B cell (primary cell): ENCODE measurements around the gene ALDH9A1. TPM values are rescaled to one million over a fixed set of nuclear protein-coding genes. Genes with fewer than 3 reads are reported as not detected.
A peak's percentile ranks its signal among the peaks of the same experiment; 100 is the strongest.

ENCODE experiments used
- ATAC-seq: fragments of 200-7000 bp; cut with Tn5 transposase; one replicate; pipeline ENCODE4 v1.10.0; 2021; ENCODE audit warnings: low read depth, mild to moderate bottlenecking, moderate number of reproducible peaks, moderate library complexity
- CTCF ChIA-PET: fragments of 350-600 bp; sonication (Branson Sonifier 250); formaldehyde crosslinking; loops from one replicate; lab custom pipeline; 2021; ENCODE audit warnings: antibody characterized with exemption, inconsistent platforms; lab: Charles Lee
- POLR2A ChIA-PET: fragments of 350-600 bp; sonication (Branson Sonifier 250); formaldehyde crosslinking; loops from one replicate; lab custom pipeline; 2021; ENCODE audit warnings: antibody characterized with exemption; lab: Charles Lee
- DNase-seq: peaks from one replicate; pipeline ENCODE4 v3.0.0; 2013
- H2AFZ ChIP-seq: 2 replicates; pipeline ENCODE4 v1.6.1; 2012; ENCODE audit warnings: mild to moderate bottlenecking, low read depth, low read length; ENCODE audit not compliant: insufficient read depth, poor library complexity, severe bottlenecking
- H3K27ac ChIP-seq, 2 donors: 1 replicate in 1 of 2; 2 replicates in 1 of 2; pipeline ENCODE4 v1.5.1; 2012 to 2013; ENCODE audit warnings: low read length in 2 of 2, mild to moderate bottlenecking in 2 of 2, moderate library complexity in 1 of 2
- H3K27me3 ChIP-seq, 4 experiments: fragments of 200-600 bp in 1 of 4; sonication (generic) in 1 of 4; replicated peaks in 1 of 4; 1 replicate in 2 of 4; 2 replicates in 2 of 4; pipeline versions ENCODE4 v1.6.1 to v1.7.0; 2013 to 2016; ENCODE audit warnings: low read length in 3 of 4, mild to moderate bottlenecking in 2 of 4, mixed read lengths in 1 of 4, moderate library complexity in 1 of 4; ENCODE audit not compliant: insufficient read depth in 4 of 4, control insufficient read depth in 3 of 4; ENCODE audit errors: control extremely low read depth in 1 of 4
- H3K36me3 ChIP-seq, 2 experiments: replicated peaks in 1 of 2; 1 replicate in 1 of 2; 2 replicates in 1 of 2; pipeline versions ENCODE4 v1.6.1 to v1.7.1; 2013; ENCODE audit warnings: low read length in 1 of 2; ENCODE audit not compliant: insufficient read depth in 2 of 2, control insufficient read depth in 1 of 2; ENCODE audit errors: control extremely low read depth in 1 of 2, extremely low read depth in 1 of 2
- H3K4me1 ChIP-seq, 2 donors: fragments of 200-600 bp in 1 of 2; sonication (generic) in 1 of 2; 1 replicate in 1 of 2; 2 replicates in 1 of 2; pipeline versions ENCODE4 v1.5.1 to v1.6.1; 2013 to 2017; ENCODE audit warnings: low read length in 2 of 2; ENCODE audit not compliant: control insufficient read depth in 2 of 2, insufficient read depth in 2 of 2
- H3K4me2 ChIP-seq: replicated peaks from 2 replicates; pipeline ENCODE3; 2012; ENCODE audit warnings: mild to moderate bottlenecking, low read depth, low read length; ENCODE audit not compliant: poor library complexity, severe bottlenecking
- H3K4me3 ChIP-seq, 5 experiments: fragments of 200-600 bp in 1 of 5; sonication (generic) in 1 of 5; 1 replicate in 3 of 5; 2 replicates in 2 of 5; pipeline versions ENCODE4 v1.5.1 to v1.7.0; 2011 to 2016; ENCODE audit warnings: low read length in 4 of 5, mild to moderate bottlenecking in 4 of 5, low read depth in 2 of 5, control low read depth in 1 of 5, moderate library complexity in 1 of 5; ENCODE audit not compliant: insufficient read depth in 1 of 5; ENCODE audit errors: control extremely low read depth in 1 of 5, extremely low read depth in 1 of 5
- H3K79me2 ChIP-seq: fragments of 200-600 bp; sonication (generic); one replicate; pipeline ENCODE4 v1.6.0; 2016; ENCODE audit warnings: low read length; ENCODE audit not compliant: control insufficient read depth, insufficient read depth
- H3K9ac ChIP-seq: fragments of 200-600 bp; sonication (generic); 2 replicates; pipeline ENCODE4 v1.6.1; 2017; ENCODE audit warnings: mild to moderate bottlenecking, low read length, moderate library complexity
- H3K9me3 ChIP-seq, 3 donors: one replicate each; pipeline versions ENCODE4 v1.6.1 to v1.7.1; 2013; ENCODE audit warnings: low read length in 2 of 3; ENCODE audit not compliant: control insufficient read depth in 2 of 3, insufficient read depth in 1 of 3; ENCODE audit errors: control extremely low read depth in 1 of 3
- H4K20me1 ChIP-seq: 2 replicates; pipeline ENCODE4 v1.6.0; 2012; ENCODE audit warnings: mild to moderate bottlenecking, low read length; ENCODE audit not compliant: insufficient read depth, control insufficient read depth, poor library complexity, severe bottlenecking
- H3K27ac Mint-ChIP-seq: one replicate; pipeline ENCODE4 v1.8.0; 2021; ENCODE audit warnings: mixed read lengths
- H3K27me3 Mint-ChIP-seq: one replicate; pipeline ENCODE4 v1.8.0; 2021; ENCODE audit warnings: mixed read lengths
- H3K4me1 Mint-ChIP-seq: one replicate; pipeline ENCODE4 v1.8.0; 2021; ENCODE audit warnings: mixed read lengths
- H3K4me3 Mint-ChIP-seq: one replicate; pipeline ENCODE4 v1.8.0; 2021; ENCODE audit warnings: mixed read lengths
- H3K9me3 Mint-ChIP-seq: one replicate; pipeline ENCODE4 v1.8.0; 2022; ENCODE audit warnings: mixed read lengths; ENCODE audit not compliant: insufficient read depth
- EZH2 ChIP-seq: IDR thresholded peaks from 2 replicates; pipeline ENCODE4 v1.6.1; 2012; ENCODE audit warnings: borderline replicate concordance, low read depth, mild to moderate bottlenecking, moderate library complexity, low read length; ENCODE audit not compliant: insufficient read depth, poor library complexity, severe bottlenecking
- WGBS: methylation state at CpG from one replicate; pipeline ENCODE4 v1.1.5; 2013; ENCODE audit warnings: missing lambda C conversion rate; ENCODE audit not compliant: insufficient coverage; 5-methylcytosine and 5-hydroxymethylcytosine counted together
- intact Hi-C: fragments of 100-400 bp; cut with micrococcal nuclease; formaldehyde crosslinking; loops from one replicate; pipeline ENCODE4 v1.10.0; 2022
- polyA minus RNA-seq: library from RNA; depleted of rRNA, polyadenylated mRNA; stranded (reverse); fragments of >200 nt; gene quantifications from 2 replicates; pipeline ENCODE4 v1.2.3, GENCODE V29; 2012
- polyA plus RNA-seq: library from polyadenylated mRNA; depleted of rRNA; stranded (reverse); fragments of >200 nt; gene quantifications from 2 replicates; pipeline ENCODE4 v1.2.3, GENCODE V29; 2012
- total RNA-seq, 2 donors: library from RNA; stranded (reverse); fragments of 120-200 nt in 1 of 2; gene quantifications; 1 replicate in 1 of 2; 2 replicates in 1 of 2; pipeline versions ENCODE4 v1.2.3 to v1.2.4, GENCODE V29; 2013 to 2022
- TF ChIP-seq, protein P1 (sequence below): fragments of 200-600 bp; IDR thresholded peaks from one replicate; pipeline ENCODE4 v1.8.0; 2022; ENCODE audit warnings: antibody characterized with exemption, mild to moderate bottlenecking

Gene ALDH9A1
- total RNA-seq (37.5 and 37.9 TPM in 2 replicates), polyA plus RNA-seq (22.6 and 23.5 TPM in 2 replicates), polyA minus RNA-seq (22.2 and 27.5 TPM in 2 replicates)
- total RNA-seq (2013): 66.1 TPM

DNA sequence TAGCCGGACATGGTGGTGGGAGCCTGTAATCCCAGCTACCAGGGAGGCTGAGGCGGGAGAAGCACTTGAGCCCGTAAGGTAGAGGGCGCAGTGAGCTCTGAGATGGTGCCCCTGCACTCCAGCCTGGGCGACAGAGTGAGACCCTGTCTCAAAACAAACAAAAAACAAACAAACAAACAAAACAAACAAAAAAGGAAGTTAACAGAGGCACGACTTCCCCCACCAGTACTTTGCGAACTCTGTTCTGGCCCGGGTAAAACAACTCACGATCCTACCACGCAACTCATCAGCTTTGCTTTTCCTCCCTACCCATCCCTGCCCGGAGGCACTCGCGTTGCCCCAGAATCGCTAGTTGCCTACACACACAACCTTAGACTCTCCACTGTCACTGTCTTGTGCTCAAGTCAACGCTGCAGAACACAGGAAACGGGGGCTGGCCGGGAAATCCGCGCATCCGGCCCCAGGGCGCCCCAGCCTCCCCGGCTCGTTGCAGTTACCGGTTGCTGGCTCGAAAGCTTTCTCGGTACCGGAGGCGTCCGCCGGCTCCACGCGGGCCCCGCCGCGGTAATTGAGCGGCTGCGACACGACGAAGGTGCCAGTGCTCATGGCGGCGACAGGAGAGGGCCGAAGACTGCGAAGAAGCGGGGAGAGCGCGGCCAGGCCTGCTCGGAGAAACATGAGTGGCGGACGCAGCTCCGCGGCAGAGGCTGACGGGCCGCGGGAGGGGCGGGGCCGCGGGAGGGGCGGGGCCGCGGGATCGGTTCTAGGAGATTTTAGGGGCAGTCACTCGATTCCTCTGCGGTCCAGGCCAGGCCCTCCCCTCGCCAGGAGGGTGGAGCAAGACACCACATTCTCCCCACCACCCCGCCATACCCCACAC is at the start of gene ALDH9A1:
Gene ALDH9A1, minus strand, starts transcription at position 682 of the 880 bp plus-strand sequence. Its CDS starts 4 bp downstream, at position 678.
- POLR2A ChIA-PET: interaction anchor here (0.8 to 1.4 kb wide), 3 partner anchors 38 to 71 kb away, joined by 3 to 4 read pairs (median 3); partner anchors contain the start of gene MGST3
- Mint-ChIP-seq H3K27ac (peak within 1 kb of the TSS; percentile 91), H3K4me1 (peaks cover 25% of the 10 kb centered on the region), H3K9me3 (no peaks in the 10 kb centered on the region), H3K27me3 (peaks cover 3% of the 10 kb centered on the region), H3K4me3 (peak within 1 kb of the TSS; percentile 92)
- DNase-seq (peak; percentile 89), ATAC-seq (peak; percentile 89)
- no peak for TF ChIP-seq EZH2
- TF ChIP-seq, protein P1, sequence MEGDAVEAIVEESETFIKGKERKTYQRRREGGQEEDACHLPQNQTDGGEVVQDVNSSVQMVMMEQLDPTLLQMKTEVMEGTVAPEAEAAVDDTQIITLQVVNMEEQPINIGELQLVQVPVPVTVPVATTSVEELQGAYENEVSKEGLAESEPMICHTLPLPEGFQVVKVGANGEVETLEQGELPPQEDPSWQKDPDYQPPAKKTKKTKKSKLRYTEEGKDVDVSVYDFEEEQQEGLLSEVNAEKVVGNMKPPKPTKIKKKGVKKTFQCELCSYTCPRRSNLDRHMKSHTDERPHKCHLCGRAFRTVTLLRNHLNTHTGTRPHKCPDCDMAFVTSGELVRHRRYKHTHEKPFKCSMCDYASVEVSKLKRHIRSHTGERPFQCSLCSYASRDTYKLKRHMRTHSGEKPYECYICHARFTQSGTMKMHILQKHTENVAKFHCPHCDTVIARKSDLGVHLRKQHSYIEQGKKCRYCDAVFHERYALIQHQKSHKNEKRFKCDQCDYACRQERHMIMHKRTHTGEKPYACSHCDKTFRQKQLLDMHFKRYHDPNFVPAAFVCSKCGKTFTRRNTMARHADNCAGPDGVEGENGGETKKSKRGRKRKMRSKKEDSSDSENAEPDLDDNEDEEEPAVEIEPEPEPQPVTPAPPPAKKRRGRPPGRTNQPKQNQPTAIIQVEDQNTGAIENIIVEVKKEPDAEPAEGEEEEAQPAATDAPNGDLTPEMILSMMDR: peak; percentile 24
- Histone ChIP-seq H3K79me2 (peaks cover 55% of the 10 kb centered on the region), H4K20me1 (no peaks in the 10 kb centered on the region), H3K27me3 (peaks cover 0 to 4% (median 0%) of the 10 kb centered on the region in 4 experiments), H3K36me3 (peaks cover 0 to 3% of the 10 kb centered on the region in 2 experiments), H2AFZ (peak within 1 kb of the TSS; percentile 100), H3K4me1 (peaks cover 15 to 18% of the 10 kb centered on the region in 2 donors), H3K4me2 (peak within 1 kb of the TSS; percentile 94), H3K4me3 (peak within 1 kb of the TSS; percentile 73 to 96 (median 95)), H3K27ac (peak within 1 kb of the TSS; percentile 90 to 92), H3K9ac (peak within 1 kb of the TSS; percentile 94), H3K9me3 (no peaks in the 10 kb centered on the region)
- under 1% methylated on average over 65 of the region's 65 CpGs for WGBS
- CTCF ChIA-PET: interaction anchor here (0.8 to 1.3 kb wide), 7 partner anchors 12 to 217 kb away, joined by 3 to 8 read pairs (median 4); partner anchors contain the start of genes TMCO1 and UCK2
- intact Hi-C loops: loop anchor here (1.0 to 5.0 kb wide), 6 partner anchors 67 to 305 kb away; partner anchors contain the start of genes MGST3 and TMCO1
